ENCODE results near the gene CLMP. TPM values are rescaled to one million over a fixed set of nuclear protein-coding genes. Genes with fewer than 3 reads are reported as not detected.
A peak's percentile ranks its signal among the peaks of the same experiment; 100 is the strongest.

Gene CLMP
- total and polyA plus RNA-seq, 2 donors (not counting 3 experiments of a cell fraction or from before 2014, with no cell fraction given) = 0.03 to 0.18 TPM

DNA sequence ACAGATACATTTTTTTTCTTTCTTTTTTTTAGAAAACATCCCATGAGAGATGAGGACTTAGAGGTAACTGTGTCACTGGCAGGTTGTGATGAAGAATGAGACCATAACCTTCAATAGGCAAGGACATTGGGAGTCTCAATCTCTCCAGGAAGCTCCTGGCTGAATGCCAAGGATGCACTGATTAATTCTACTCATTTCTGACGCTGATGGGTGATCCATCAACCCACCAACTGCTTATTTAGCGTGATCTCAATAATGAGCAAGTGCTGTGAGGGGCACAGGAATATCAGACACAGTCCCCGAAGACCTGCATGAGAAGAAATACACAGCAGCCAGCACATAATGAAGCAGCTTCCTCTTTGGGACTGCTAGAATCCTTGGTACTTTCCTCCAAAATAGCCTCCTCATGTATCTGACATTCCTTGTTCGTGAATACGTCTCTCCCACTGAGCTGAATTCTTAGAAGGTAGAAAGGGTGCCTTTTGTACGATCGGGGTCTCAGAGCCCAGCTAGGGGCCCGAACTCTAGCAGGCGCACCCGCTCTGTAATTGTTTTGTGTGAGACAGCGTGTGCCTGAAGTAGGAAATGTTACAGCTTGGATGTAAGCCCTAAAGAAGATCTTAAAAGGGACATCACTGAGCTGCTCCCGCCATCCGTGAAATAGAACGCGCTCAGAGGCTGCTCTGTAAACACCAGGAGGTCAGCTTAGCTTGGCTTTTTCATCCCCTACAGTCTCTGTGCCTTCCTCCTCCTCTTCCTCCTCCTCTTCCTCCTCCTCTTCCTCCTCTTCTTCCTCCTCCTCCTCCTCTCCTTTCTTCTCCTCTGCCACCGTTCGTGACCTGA, 7.2 kb downstream of the CLMP start:
- Histone ChIP-seq H2AFZ (ENCODE audit: low read depth, low read length) (peak overlapping the region; percentile 55), H3K9ac (replicated peaks; ENCODE audit: extremely low read depth, insufficient read depth, low read length) (no peak overlapping the region), H3K4me2 (ENCODE audit: insufficient read depth, low read length) (peak overlapping the region; percentile 2), H3K9me3 (replicated peaks; ENCODE audit: control insufficient read depth, insufficient read depth, low read length) (no peaks in the 10 kb centered on the region), H3K79me2 (ENCODE audit: control insufficient read depth, insufficient read depth, low read length) (no peaks in the 10 kb centered on the region), H3K36me3 (ENCODE audit: control insufficient read depth in 2 of 2, extremely low read depth in 1 of 2, insufficient read depth in 2 of 2, low read length in 2 of 2) (no peaks in the 10 kb centered on the region), H3K27me3 (ENCODE audit: control insufficient read depth in 2 of 2, insufficient read depth in 2 of 2, low read length in 2 of 2) (peaks cover 0 to 2% of the 10 kb centered on the region in 2 experiments), H3K4me3 (replicated peaks in 1 of 3; ENCODE audit: insufficient read depth in 1 of 3, low read depth in 1 of 3, low read length in 3 of 3) (peak overlapping the region in 1 of 3 experiments; percentile 6), H3K9me1 (replicated peaks; ENCODE audit: control insufficient read depth, extremely low read depth, insufficient read depth, low read length) (no peaks in the 10 kb centered on the region), H3K4me1 (ENCODE audit: control insufficient read depth, extremely low read depth, insufficient read depth, low read length) (peaks cover 11% of the 10 kb centered on the region), H4K20me1 (replicated peaks; ENCODE audit: control insufficient read depth, extremely low read depth, insufficient read depth, low read length) (no peaks in the 10 kb centered on the region), H3K27ac (ENCODE audit: insufficient read depth, low read depth, low read length) (no peak overlapping the region)
- TF ChIP-seq EZH2 (IDR thresholded peaks at IDR 0.05; ENCODE audit: borderline replicate concordance, low read depth, low read length, severe bottlenecking) = no peak
- no peak for TF ChIP-seq GATA2 (IDR thresholded peaks at IDR 0.05; ENCODE audit: insufficient read depth, insufficient read length, low read depth, low read length)
- no peak for TF ChIP-seq FOS (IDR thresholded peaks at IDR 0.05; ENCODE audit: borderline replicate concordance, insufficient read depth, low read length)
- TF ChIP-seq, protein P1, sequence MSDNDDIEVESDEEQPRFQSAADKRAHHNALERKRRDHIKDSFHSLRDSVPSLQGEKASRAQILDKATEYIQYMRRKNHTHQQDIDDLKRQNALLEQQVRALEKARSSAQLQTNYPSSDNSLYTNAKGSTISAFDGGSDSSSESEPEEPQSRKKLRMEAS (IDR thresholded peaks at IDR 0.05; ENCODE audit: insufficient read depth, insufficient read length) = no peak
- no peak for TF ChIP-seq MYC (IDR thresholded peaks at IDR 0.05; ENCODE audit: low read depth, low read length)
- TF ChIP-seq, protein P2, sequence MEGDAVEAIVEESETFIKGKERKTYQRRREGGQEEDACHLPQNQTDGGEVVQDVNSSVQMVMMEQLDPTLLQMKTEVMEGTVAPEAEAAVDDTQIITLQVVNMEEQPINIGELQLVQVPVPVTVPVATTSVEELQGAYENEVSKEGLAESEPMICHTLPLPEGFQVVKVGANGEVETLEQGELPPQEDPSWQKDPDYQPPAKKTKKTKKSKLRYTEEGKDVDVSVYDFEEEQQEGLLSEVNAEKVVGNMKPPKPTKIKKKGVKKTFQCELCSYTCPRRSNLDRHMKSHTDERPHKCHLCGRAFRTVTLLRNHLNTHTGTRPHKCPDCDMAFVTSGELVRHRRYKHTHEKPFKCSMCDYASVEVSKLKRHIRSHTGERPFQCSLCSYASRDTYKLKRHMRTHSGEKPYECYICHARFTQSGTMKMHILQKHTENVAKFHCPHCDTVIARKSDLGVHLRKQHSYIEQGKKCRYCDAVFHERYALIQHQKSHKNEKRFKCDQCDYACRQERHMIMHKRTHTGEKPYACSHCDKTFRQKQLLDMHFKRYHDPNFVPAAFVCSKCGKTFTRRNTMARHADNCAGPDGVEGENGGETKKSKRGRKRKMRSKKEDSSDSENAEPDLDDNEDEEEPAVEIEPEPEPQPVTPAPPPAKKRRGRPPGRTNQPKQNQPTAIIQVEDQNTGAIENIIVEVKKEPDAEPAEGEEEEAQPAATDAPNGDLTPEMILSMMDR (IDR thresholded peaks at IDR 0.05; ENCODE audit: extremely low read depth in 1 of 2, insufficient read depth in 1 of 2, low read depth in 1 of 2, low read length in 2 of 2) = no peak
- no peak for TF ChIP-seq POLR2AphosphoS5 (IDR thresholded peaks at IDR 0.05; ENCODE audit: insufficient read depth, low read depth, low read length)
- TF ChIP-seq JUN (IDR thresholded peaks at IDR 0.05; ENCODE audit: borderline replicate concordance, insufficient read depth, insufficient read length, low read depth) = no peak
- no peak for TF ChIP-seq POLR2A (IDR thresholded peaks at IDR 0.05; ENCODE audit: low read depth, low read length)
- dilution Hi-C loops (cut with MboI; ENCODE audit: extremely low pct_ligation_motif_present, low sequenced_read_pairs) = no loop called here
- DNase-seq (ENCODE audit: low read depth, low spot score) (peak; percentile 34), FAIRE-seq (peak; percentile 24)
- BruUV-seq (replicated peaks) = no TSS peak
- POLR2A ChIA-PET = interaction anchor here (1.0 kb wide), 1 partner anchor 126 kb away, joined by 3 read pairs; the partner anchor contains the start of gene HSPA8
- intact Hi-C loops (cut with micrococcal nuclease) = loop anchor here (5.0 kb wide), 1 partner anchor 51 kb away; no protein-coding TSS in a partner anchor
- CTCF ChIA-PET = interaction anchor here (0.5 to 2.3 kb wide), 17 partner anchors 9 to 372 kb away, joined by 3 to 16 read pairs (median 4); no protein-coding TSS in a partner anchor
